GM12872 (cell line): ENCODE data around the gene ZC3H13.

Experiments
- CTCF ChIP-seq: IDR thresholded peaks from 3 replicates; pipeline ENCODE4 v1.5.1; 2011; ENCODE audit warnings: low read depth, mild to moderate bottlenecking, low read length, moderate library complexity; ENCODE audit not compliant: insufficient read depth

ZC3H13 gene

GRCh38 chr13:45951166-45951565 lies 101.4 kb downstream of the ZC3H13 start:
- TF ChIP-seq CTCF, result no peak

GRCh38 chr13:45950386-45951000 lies 102.1 kb downstream of the ZC3H13 start:
- TF ChIP-seq CTCF, result no peak

- no peak for TF ChIP-seq CTCF
These were observed 103.4 kb downstream of the ZC3H13 start for GRCh38 chr13:45949161-45949560.

- TF ChIP-seq CTCF, result no peak
These were observed 108.6 kb downstream of the ZC3H13 start for GRCh38 chr13:45943965-45944364.

GRCh38 chr13:45943120-45943519 lies 109.4 kb downstream of the ZC3H13 start:
- no peak for TF ChIP-seq CTCF

- no peak for TF ChIP-seq CTCF
These were observed 111.3 kb downstream of the ZC3H13 start for GRCh38 chr13:45941261-45941660.

GRCh38 chr13:45940061-45940460 lies 112.5 kb downstream of the ZC3H13 start:
- no peak for TF ChIP-seq CTCF
